Endothelial cell of umbilical vein (primary cell): Measurements from ENCODE around the gene LHFPL2. TPM values are rescaled to one million over a fixed set of nuclear protein-coding genes. Genes with fewer than 3 reads are reported as not detected.

ENCODE experiments used
- BruUV-seq: library from RNA; stranded (reverse); fragments of 400-500 nt; replicated peaks from 2 replicates; lab custom pipeline; 2021; lab: Mats Ljungman, UMichigan
- CTCF ChIA-PET: fragments of 300-600, 350-600 bp; sonication (Branson Sonifier 250); formaldehyde crosslinking; loops from one replicate; lab custom pipeline; 2021; ENCODE audit warnings: antibody characterized with exemption, inconsistent platforms; lab: Charles Lee
- POLR2A ChIA-PET: fragments of 300-600, 350-600 bp; sonication (Branson Sonifier 250); formaldehyde crosslinking; loops from one replicate; lab custom pipeline; 2021; ENCODE audit warnings: antibody characterized with exemption, inconsistent platforms; lab: Charles Lee
- DNase-seq: peaks from one replicate; pipeline ENCODE4 v3.0.0-alpha.2; 2011; ENCODE audit warnings: low read depth, low spot score
- FAIRE-seq: peaks from 2 replicates; lab custom pipeline; 2011; peaks lifted over from hg19 to GRCh38; lab: Jason Lieb, UNC
- H2AFZ ChIP-seq: 2 replicates; pipeline ENCODE4 v1.6.0; 2012; ENCODE audit warnings: low read depth, low read length, control low read depth, inconsistent platforms
- H3K27ac ChIP-seq: 2 replicates; pipeline ENCODE4 v1.5.1; 2011; ENCODE audit warnings: low read depth, mild to moderate bottlenecking, control low read depth, low read length, moderate library complexity; ENCODE audit not compliant: insufficient read depth
- H3K27me3 ChIP-seq, 2 experiments: 2 replicates each; pipeline versions ENCODE4 v1.6.0 to v1.6.1; 2011; ENCODE audit warnings: low read length in 2 of 2, mixed read lengths in 1 of 2; ENCODE audit not compliant: control insufficient read depth in 2 of 2, insufficient read depth in 2 of 2
- H3K36me3 ChIP-seq, 2 experiments: 2 replicates in 1 of 2; 3 replicates in 1 of 2; pipeline ENCODE4 v1.5.1; 2011; ENCODE audit warnings: low read length in 2 of 2, mild to moderate bottlenecking in 1 of 2, moderate library complexity in 1 of 2; ENCODE audit not compliant: control insufficient read depth in 2 of 2, insufficient read depth in 2 of 2; ENCODE audit errors: extremely low read depth in 1 of 2
- H3K4me1 ChIP-seq: 3 replicates; pipeline ENCODE4 v1.5.1; 2011; ENCODE audit warnings: mild to moderate bottlenecking, low read length; ENCODE audit not compliant: control insufficient read depth, insufficient read depth; ENCODE audit errors: extremely low read depth
- H3K4me2 ChIP-seq: 2 replicates; pipeline ENCODE4 v1.6.1; 2011; ENCODE audit warnings: low read length, control low read depth, mixed read lengths; ENCODE audit not compliant: insufficient read depth
- H3K4me3 ChIP-seq, 3 experiments: fragments of 200-600 bp in 1 of 3; sonication (generic), shearing (Covaris generic) in 1 of 3; replicated peaks in 1 of 3; 2 replicates each; pipeline ENCODE4 v1.5.1; 2011 to 2016; ENCODE audit warnings: control low read depth in 3 of 3, low read length in 3 of 3, mild to moderate bottlenecking in 2 of 3, inconsistent platforms in 1 of 3, low read depth in 1 of 3, moderate library complexity in 1 of 3; ENCODE audit not compliant: insufficient read depth in 1 of 3
- H3K79me2 ChIP-seq: 2 replicates; pipeline ENCODE4 v1.6.0; 2012; ENCODE audit warnings: low read length, inconsistent platforms; ENCODE audit not compliant: control insufficient read depth, insufficient read depth
- H3K9ac ChIP-seq: replicated peaks from 2 replicates; pipeline ENCODE3; 2011; ENCODE audit warnings: low read length, control low read depth; ENCODE audit not compliant: insufficient read depth; ENCODE audit errors: extremely low read depth
- H3K9me1 ChIP-seq: replicated peaks from 3 replicates; pipeline ENCODE4 v1.6.0; 2011; ENCODE audit warnings: mild to moderate bottlenecking, low read length; ENCODE audit not compliant: control insufficient read depth, insufficient read depth; ENCODE audit errors: extremely low read depth
- H3K9me3 ChIP-seq: replicated peaks from 2 replicates; pipeline ENCODE4 v1.5.1; 2012; ENCODE audit warnings: low read length, inconsistent platforms; ENCODE audit not compliant: control insufficient read depth, insufficient read depth
- H4K20me1 ChIP-seq: replicated peaks from 2 replicates; pipeline ENCODE3; 2011; ENCODE audit warnings: mild to moderate bottlenecking, low read length; ENCODE audit not compliant: control insufficient read depth, insufficient read depth; ENCODE audit errors: extremely low read depth
- CTCF ChIP-seq, 2 donors: IDR thresholded peaks; 1 replicate in 1 of 2; 2 replicates in 1 of 2; pipeline ENCODE4 v1.5.1; 2011; ENCODE audit warnings: low read length in 2 of 2, mild to moderate bottlenecking in 2 of 2, moderate library complexity in 2 of 2, control low read depth in 1 of 2, inconsistent platforms in 1 of 2, low read depth in 1 of 2; ENCODE audit not compliant: insufficient read depth in 1 of 2; ENCODE audit errors: extremely low read depth in 1 of 2
- EZH2 ChIP-seq: IDR thresholded peaks from 2 replicates; pipeline ENCODE4 v1.6.1; 2012; ENCODE audit warnings: borderline replicate concordance, low read depth, mild to moderate bottlenecking, moderate library complexity, low read length, inconsistent platforms; ENCODE audit not compliant: severe bottlenecking
- FOS ChIP-seq: IDR thresholded peaks from 2 replicates; pipeline ENCODE4 v1.6.1; 2011; ENCODE audit warnings: mild to moderate bottlenecking, low read length, moderate library complexity, borderline replicate concordance; ENCODE audit not compliant: insufficient read depth
- GATA2 ChIP-seq: IDR thresholded peaks from 2 replicates; pipeline ENCODE4 v1.7.0; 2011; ENCODE audit warnings: low read depth, mild to moderate bottlenecking, moderate library complexity, mixed read lengths, low read length; ENCODE audit not compliant: insufficient read length, insufficient read depth
- JUN ChIP-seq: IDR thresholded peaks from 2 replicates; pipeline ENCODE4 v1.6.1; 2011; ENCODE audit warnings: borderline replicate concordance, low read depth; ENCODE audit not compliant: insufficient read length, insufficient read depth
- MAX ChIP-seq: IDR thresholded peaks from 2 replicates; pipeline ENCODE4 v1.6.1; 2011; ENCODE audit not compliant: insufficient read depth, insufficient read length
- MYC ChIP-seq: IDR thresholded peaks from one replicate; pipeline ENCODE4 v1.6.1; 2011; ENCODE audit warnings: mild to moderate bottlenecking, low read depth, low read length
- POLR2A ChIP-seq: IDR thresholded peaks from 2 replicates; pipeline ENCODE4 v1.6.1; 2012; ENCODE audit warnings: low read depth, mild to moderate bottlenecking, control low read depth, low read length
- POLR2AphosphoS5 ChIP-seq: IDR thresholded peaks from 2 replicates; pipeline ENCODE4 v1.6.1; 2012; ENCODE audit warnings: low read depth, mild to moderate bottlenecking, control low read depth, low read length, moderate library complexity; ENCODE audit not compliant: insufficient read depth
- dilution Hi-C: fragments of 300-500 bp; cut with MboI; formaldehyde crosslinking; loops from one replicate; pipeline ENCODE4 v1.15.0; 2019; ENCODE audit warnings: low sequenced_read_pairs; ENCODE audit not compliant: extremely low pct_ligation_motif_present
- intact Hi-C: fragments of 100-400 bp; cut with micrococcal nuclease; formaldehyde crosslinking; loops from one replicate; pipeline ENCODE4 v1.10.0; 2022
- polyA plus RNA-seq, 4 experiments: library from polyadenylated mRNA; depleted of rRNA in 3 of 4; stranded (reverse) in 3 of 4; unstranded in 1 of 4; fragments of >200 nt; gene quantifications; 2 replicates each; pipeline versions ENCODE4 v1.2.1 to v1.2.3, GENCODE V29; 2011 to 2012; ENCODE audit warnings: missing spikeins in 1 of 4
- total RNA-seq: library from RNA; stranded (reverse); gene quantifications from 2 replicates; pipeline ENCODE4 v1.2.3, GENCODE V29; 2021

LHFPL2 gene
- total and polyA plus RNA-seq, 2 donors (not counting 3 experiments of a cell fraction or from before 2014, with no cell fraction given): 9.6 to 36.3 TPM

- ChIA-PET POLR2A (no interaction called here), CTCF (interaction anchor here (1.2 to 2.3 kb wide), 3 partner anchors 11 to 70 kb away, joined by 3 to 5 read pairs (median 3); no protein-coding TSS in a partner anchor)
- H3K27me3 ChIP-seq: no peaks in the 10 kb centered on the region
- peaks cover 28% of the 10 kb centered on the region for H3K79me2 ChIP-seq
- TF ChIP-seq MAX (no peak), MYC (no peak), POLR2A (no peak), CTCF (IDR thresholded peaks at IDR 0.05; ENCODE audit: extremely low read depth in 1 of 2, insufficient read depth in 1 of 2, low read depth in 1 of 2, low read length in 2 of 2) (no peak), EZH2 (no peak), GATA2 (no peak), FOS (peak; percentile 45), JUN (peak; percentile 45), POLR2AphosphoS5 (no peak)
- H3K9me3 ChIP-seq: no peaks in the 10 kb centered on the region
- peak overlapping the region; percentile 100 for H3K27ac ChIP-seq
- no peak overlapping the region for H3K4me3 ChIP-seq
- no peak overlapping the region for H3K4me2 ChIP-seq
- dilution Hi-C loops: no loop called here
- BruUV-seq: no TSS peak
- FAIRE-seq (no peak), DNase-seq (peak; percentile 59)
- no peaks in the 10 kb centered on the region for H3K36me3 ChIP-seq
- no peak overlapping the region for H2AFZ ChIP-seq
- intact Hi-C loops: no loop called here
- no peaks in the 10 kb centered on the region for H3K9me1 ChIP-seq
- H4K20me1 ChIP-seq: no peaks in the 10 kb centered on the region
- H3K4me1 ChIP-seq: peaks cover 70% of the 10 kb centered on the region
- H3K9ac ChIP-seq: peak overlapping the region; percentile 59
These were observed 51.3 kb downstream of the LHFPL2 start for GRCh38 chr5:78597068-78597973.
